ENCODE measurements around the gene GALNTL6.
"Not testable (repeated sequence)": the region's sequence is repeated elsewhere in the genome, so short reads cannot be mapped to it uniquely, and the experiment has no call there.

Gene GALNTL6

GRCh38 chr4:173041482-173041881 lies 1228.3 kb downstream of the GALNTL6 start:
- DNase-seq = no peak

DNA sequence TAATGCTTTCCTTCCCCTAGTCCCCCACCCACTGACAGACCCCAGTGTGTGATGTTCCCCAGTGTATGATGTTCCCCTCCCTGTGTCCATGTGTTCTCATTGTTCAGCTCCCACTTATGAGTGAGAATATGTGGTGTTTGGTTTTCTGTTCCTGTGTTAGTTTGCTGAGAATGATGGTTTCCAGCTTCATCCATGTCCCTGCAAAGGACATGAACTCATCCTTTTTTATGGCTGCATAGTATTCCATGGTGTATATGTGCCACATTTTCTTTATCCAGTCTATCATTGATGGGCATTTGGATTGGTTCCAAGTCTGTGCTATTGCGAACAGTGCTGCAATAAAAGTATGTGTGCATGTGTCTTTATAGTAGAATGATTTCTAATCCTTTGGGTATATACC lies 1228.9 kb downstream of the GALNTL6 start:
- not testable (repeated sequence) for DNase-seq

DNA sequence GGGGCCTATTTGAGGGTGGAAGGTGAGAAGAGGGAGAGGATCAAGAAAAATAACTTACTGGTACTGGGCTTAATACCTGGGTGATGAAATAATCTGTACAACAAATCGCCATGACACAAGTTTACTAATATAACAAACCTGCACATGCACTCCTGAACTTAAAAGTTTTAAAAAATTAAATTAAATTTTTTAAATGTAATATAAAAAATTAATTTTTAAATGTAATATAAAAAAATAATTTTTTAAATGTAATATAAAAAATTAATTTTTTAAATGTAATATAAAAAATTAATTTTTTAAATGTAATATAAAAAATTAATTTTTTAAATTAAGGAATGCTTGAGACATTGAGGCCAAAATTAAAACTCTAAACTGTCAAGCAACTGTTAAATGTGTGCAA lies 1231.1 kb downstream of the GALNTL6 start:
- no peak for DNase-seq

GRCh38 chr4:173045571-173045970 lies 1232.4 kb downstream of the GALNTL6 start:
- DNase-seq = no peak

- DNase-seq = no peak
Observed at GRCh38 chr4:173046144-173046543, 1232.9 kb downstream of the GALNTL6 start.

DNA sequence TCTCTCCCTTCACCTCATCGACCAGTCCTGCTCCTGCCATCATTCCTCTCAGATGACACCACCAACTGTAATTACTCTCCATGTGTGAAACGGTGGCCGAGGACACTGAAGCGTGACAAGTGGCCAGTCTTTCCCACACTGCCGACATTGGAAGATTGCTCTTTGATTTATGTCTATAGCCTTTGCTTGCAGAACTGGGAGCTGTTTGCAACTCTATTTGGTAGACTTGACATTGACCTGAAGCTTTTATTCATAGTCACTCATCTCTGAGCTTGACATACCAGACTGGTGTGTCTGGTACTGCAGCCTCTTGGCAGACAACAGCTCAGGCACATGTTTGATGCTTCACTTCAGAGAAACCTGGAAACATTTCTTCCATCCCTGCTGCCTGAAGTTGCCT lies 1233.6 kb downstream of the GALNTL6 start:
- DNase-seq = no peak

DNA sequence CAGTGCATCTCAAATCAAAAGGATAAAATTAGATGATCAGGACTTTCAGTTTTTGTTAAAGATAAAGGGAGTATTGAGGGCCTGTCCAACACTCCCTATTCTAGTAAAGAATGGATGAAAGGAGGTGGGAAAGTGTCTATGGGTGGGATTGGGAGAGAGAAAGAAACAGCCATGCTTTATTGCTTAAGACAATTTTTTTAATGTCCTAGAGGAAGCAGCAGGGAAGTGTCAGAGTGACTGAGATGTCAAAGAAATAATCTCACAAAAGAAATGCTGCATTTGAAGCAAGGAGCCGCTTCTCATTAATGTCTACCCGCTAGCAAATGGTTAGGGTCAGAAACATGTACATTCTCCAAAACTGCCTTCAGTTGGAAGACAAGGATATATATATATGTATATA lies 1238.0 kb downstream of the GALNTL6 start:
- DNase-seq = no peak

DNA sequence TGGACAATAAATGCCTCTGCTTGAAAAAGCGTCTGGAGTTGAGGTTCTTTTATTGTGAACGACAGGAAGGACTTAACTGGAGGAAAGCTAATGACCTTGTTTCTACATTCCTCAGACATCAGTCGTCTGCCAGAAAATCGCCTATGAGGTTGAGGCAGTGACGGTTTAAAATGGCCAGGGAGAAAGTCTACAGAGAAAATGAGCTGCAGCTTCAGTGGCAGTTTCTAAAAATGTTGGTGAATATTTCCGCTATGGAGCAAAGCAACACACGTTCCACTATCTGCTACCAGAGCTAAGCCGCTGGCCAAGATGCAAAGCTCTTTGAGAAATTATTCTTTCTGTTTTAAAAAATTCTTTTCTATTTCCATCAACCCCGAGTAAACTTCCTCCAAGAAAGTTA lies 1238.5 kb downstream of the GALNTL6 start:
- DNase-seq = no peak

DNA sequence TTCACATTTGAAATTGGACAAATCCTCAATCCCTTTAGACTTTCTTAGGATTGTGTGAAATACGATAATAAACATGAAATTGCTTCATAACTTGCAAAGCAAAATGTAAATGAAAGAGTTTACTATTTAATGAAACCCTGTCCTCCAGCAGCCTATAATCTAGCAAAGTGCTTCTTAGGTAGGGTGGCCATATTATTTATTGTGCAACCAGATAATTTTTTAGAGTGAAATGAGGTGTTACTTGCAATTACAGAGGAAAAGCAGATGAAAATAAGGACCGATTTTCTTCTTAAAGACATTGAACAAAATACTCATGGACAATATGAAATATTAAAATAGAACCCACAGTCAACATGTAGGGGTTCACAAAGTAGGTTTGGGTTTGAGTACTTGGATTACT lies 1239.2 kb downstream of the GALNTL6 start:
- DNase-seq = no peak

DNA sequence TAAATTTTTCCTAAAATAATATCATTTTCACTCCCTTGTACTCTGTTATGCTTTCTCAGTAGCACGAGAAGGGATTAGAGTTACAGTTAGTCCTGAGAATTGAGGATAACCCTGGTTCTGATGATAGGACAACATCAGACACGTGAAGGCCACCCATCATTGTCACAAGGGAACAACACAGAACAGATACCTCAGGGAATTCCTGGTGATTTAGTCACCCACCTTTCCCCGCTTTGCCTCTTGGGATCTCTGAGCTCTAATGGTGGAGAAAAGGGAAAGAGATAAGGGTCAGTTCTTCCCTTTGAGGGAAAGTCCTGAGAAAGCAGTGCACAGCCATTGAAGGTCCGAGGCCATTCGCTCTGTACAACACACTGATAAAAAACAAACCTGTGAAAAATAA lies 1243.1 kb downstream of the GALNTL6 start:
- DNase-seq = no peak

DNA sequence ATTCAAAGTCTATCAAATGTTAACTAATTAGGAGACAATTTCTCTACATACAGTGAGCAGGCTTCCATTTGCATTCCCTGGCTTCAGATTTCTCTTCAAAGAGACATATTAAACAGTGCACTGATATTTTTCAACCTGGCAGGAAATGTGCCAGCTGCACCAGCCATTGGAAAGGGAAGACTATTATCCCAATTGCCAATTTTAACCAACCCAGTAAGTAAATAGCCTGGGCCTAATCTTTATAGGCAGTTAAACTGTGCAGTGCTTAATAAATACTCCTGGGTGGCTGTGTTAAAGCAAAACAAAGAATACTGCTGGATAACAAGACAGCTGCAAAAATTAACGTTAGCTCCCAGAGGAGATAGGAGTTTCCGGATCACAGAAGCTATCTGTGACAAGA lies 1243.5 kb downstream of the GALNTL6 start:
- DNase-seq = no peak

- no peak for DNase-seq
Observed at GRCh38 chr4:173057442-173057841, 1244.2 kb downstream of the GALNTL6 start.

DNA sequence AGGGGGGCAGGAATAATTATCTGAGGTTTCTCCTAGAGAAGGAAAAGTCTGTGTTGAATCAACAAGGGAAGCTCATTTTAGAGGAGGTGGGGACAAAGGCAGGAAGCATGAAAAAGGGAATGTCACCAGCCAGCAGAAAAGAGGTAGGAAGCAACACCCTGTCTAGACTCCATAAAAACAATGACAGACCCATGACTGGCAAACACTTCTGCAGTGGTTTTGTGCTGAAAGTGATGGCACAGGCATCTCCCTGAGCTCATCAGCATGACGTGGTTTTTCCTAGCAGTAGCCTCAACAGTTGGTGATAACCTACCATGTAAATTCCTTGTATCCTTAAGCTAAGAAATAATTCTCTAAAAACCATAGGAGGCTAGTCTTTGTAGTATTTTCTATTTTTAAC lies 1244.7 kb downstream of the GALNTL6 start:
- DNase-seq = no peak

DNA sequence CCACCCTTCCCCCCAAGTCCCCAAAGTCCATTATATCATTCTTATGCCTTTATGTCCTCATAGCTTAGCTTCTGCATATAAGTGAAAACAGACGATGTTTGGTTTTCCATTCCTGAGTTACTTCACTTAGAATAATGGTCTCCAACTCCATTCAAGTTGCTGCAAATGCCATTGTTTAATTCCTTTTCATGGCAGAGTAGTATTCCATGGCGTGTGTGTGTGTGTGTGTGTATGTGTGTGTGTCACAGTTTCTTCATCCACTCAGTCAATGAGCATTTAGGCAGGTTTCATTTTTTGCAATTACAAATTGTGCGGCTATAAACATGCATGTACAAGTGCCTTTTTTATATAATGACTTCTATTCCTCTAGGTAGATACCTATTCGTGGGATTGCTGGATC lies 1248.0 kb downstream of the GALNTL6 start:
- DNase-seq = no peak

DNA sequence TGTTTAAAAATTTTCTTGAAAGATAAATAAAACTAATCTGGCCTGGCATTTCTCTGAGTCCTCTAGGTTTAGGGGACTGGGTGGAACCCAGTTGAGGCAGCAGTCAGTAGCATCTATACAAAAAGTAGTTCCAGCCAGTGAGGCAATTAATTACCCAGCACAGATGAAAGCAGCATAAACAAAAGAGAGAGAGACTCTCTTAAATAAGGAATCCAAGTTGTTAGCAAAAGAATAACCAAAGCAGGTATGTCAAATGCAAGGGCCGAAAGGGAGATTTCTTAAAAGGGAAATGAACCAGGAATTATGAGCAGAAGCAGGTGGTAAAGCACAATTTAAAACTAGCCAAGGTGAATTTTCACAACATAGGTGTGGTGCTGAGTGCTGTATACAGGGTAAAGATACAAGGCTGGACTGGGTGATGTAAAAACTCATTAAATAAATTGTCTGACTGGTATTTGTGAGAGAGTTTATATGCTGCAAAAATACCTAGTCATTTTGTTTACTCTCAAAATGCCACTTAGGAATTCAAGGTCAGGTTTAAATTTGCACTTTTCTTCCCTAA lies 1260.8 kb downstream of the GALNTL6 start:
- DNase-seq = no peak

DNA sequence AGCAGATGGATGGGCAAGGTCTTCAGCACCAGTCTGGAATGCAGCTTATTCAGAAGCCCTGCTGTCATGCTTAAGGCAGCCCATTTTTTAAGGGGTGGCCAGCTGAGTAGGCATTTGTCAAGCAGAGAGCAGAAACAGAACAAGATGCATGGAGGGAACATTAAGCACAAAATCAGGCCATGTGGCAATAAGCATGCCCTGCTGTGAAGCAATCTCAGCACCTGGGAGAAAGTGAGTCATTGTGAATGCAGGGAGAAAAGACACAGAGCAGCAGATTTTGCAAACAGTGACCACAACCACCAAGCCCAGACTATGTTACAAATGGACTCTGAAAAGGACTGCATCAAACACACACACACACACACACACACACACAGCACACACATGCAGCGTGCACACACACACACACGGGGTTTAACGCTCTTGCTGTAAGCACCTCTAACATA lies 1261.3 kb downstream of the GALNTL6 start:
- DNase-seq = peak in 1 of 2 donors; percentile 7

- DNase-seq = no peak
Observed at GRCh38 chr4:173076903-173077634, 1263.9 kb downstream of the GALNTL6 start.

DNA sequence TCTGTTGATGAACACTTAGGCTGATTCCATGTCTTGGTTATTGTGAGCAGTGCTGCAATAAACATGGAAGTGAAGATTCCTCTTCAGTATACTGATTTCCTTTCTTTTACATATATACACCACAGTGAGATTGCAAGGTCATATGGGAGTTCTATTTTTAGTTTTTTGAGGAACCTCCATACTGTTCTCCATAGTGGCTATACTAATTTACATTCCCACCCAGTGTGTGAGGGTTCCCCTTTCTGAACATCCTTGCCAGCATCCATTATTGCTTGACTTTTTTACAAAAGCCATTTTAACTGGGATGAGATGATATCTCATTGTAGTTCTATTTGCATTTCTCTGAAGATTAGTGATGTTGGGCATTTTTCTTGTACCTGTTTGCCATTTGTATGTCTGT lies 1274.9 kb downstream of the GALNTL6 start:
- DNase-seq = peak; percentile 62 to 70
